ENCODE data around the gene ETNPPL.

DNA sequence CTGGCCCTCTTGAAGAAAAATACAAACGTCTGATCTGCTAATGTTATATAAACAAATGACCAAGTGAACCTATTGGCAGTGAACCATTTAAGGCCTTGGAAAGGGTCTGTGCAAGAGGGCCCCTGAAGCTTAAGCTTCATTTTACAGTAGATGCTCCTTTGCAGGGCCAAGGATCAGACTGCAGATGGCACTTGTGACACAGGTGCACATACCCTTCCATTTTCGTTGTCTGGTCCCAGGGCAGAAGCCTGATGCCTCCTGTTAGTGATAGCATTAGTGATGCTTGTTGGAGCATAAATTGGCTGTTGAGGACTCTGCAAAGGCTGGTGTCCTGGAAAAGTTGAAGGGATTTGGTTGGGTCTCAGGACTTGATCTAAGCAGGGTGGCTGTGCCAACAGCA, 46.5 kb downstream of the ETNPPL start:
- TF ChIP-seq CTCF (IDR thresholded peaks at IDR 0.05; ENCODE audit: borderline replicate concordance, extremely low read depth, low read length, poor library complexity, severe bottlenecking) (peak; percentile 18), EZH2 (IDR thresholded peaks at IDR 0.05; ENCODE audit: borderline replicate concordance, low read depth, low read length, severe bottlenecking) (no peak)

All from DND-41 (cell line).